Hepatocyte (in vitro differentiated cells): ENCODE results near the gene CP. TPM values are rescaled to one million over a fixed set of nuclear protein-coding genes. Genes with fewer than 3 reads are reported as not detected.

ENCODE experiments used
- DNase-seq: peaks from one replicate; pipeline ENCODE4 v3.0.0-alpha.2; 2016; ENCODE audit warnings: low spot score
- H2AFZ ChIP-seq: fragments of 200-600 bp; sonication (generic); 2 replicates; pipeline ENCODE4 v1.6.0; 2016; ENCODE audit warnings: antibody characterized with exemption, mild to moderate bottlenecking
- H3K27ac ChIP-seq: fragments of 200-600 bp; sonication (generic); 2 replicates; pipeline ENCODE4 v1.5.1; 2016; ENCODE audit warnings: mild to moderate bottlenecking
- H3K27me3 ChIP-seq: fragments of 200-600 bp; sonication (generic); 2 replicates; pipeline ENCODE4 v1.6.1; 2016
- H3K36me3 ChIP-seq: fragments of 200-600 bp; sonication (generic); replicated peaks from 2 replicates; pipeline ENCODE4 v1.5.1; 2016; ENCODE audit warnings: low read depth; ENCODE audit not compliant: insufficient read depth
- H3K4me1 ChIP-seq: fragments of 200-600 bp; sonication (generic); 2 replicates; pipeline ENCODE4 v1.5.1; 2016; ENCODE audit warnings: mild to moderate bottlenecking, moderate library complexity; ENCODE audit not compliant: insufficient read depth
- H3K4me2 ChIP-seq: fragments of 200-600 bp; sonication (generic); 2 replicates; pipeline ENCODE4 v1.6.0; 2016
- H3K4me3 ChIP-seq: fragments of 200-600 bp; sonication (generic); 2 replicates; pipeline ENCODE4 v1.5.1; 2016; ENCODE audit warnings: mild to moderate bottlenecking
- H3K79me2 ChIP-seq: fragments of 200-600 bp; sonication (generic); 2 replicates; pipeline ENCODE4 v1.6.0; 2017; ENCODE audit warnings: mild to moderate bottlenecking
- H3K9me2 ChIP-seq: fragments of 200-600 bp; sonication (generic); replicated peaks from 2 replicates; pipeline ENCODE4 v1.6.0; 2017; ENCODE audit warnings: mild to moderate bottlenecking; ENCODE audit not compliant: insufficient read depth
- H3K9me3 ChIP-seq: fragments of 200-600 bp; sonication (generic); 2 replicates; pipeline ENCODE4 v1.5.1; 2016; ENCODE audit warnings: low read depth, mild to moderate bottlenecking
- H4K20me1 ChIP-seq: fragments of 200-600 bp; sonication (generic); 2 replicates; pipeline ENCODE4 v1.6.0; 2016; ENCODE audit warnings: mild to moderate bottlenecking; ENCODE audit not compliant: insufficient read depth, poor library complexity, severe bottlenecking
- CTCF ChIP-seq: fragments of 200-600 bp; sonication (generic); IDR thresholded peaks from 2 replicates; pipeline ENCODE4 v1.5.1; 2016; ENCODE audit warnings: antibody characterized with exemption, mild to moderate bottlenecking; ENCODE audit not compliant: poor library complexity
- EZH2 ChIP-seq: fragments of 200-600 bp; sonication (generic); IDR thresholded peaks from 2 replicates; pipeline ENCODE4 v1.6.1; 2016; ENCODE audit warnings: antibody characterized with exemption, mild to moderate bottlenecking, borderline replicate concordance
- EZH2phosphoT487 ChIP-seq: fragments of 200-600 bp; sonication (generic); IDR thresholded peaks from one replicate; pipeline ENCODE4 v1.6.1; 2018; ENCODE audit warnings: antibody characterized with exemption, mild to moderate bottlenecking, low read depth, moderate library complexity; ENCODE audit not compliant: unreplicated experiment, severe bottlenecking
- WGBS: methylation state at CpG from one replicate; pipeline ENCODE4 v1.1.6; 2016; ENCODE audit warnings: low lambda C conversion rate; ENCODE audit errors: missing lambda C conversion rate; 5-methylcytosine and 5-hydroxymethylcytosine counted together
- polyA plus RNA-seq: library from polyadenylated mRNA; unstranded; fragments of >200 nt; fragmentation: Nextera tagmentation; extraction: Ambion mirVana; gene quantifications from 2 replicates; pipeline ENCODE4 v1.2.1, GENCODE V29; 2016
- total RNA-seq: library from RNA; depleted of rRNA; stranded (reverse); fragments of >200 nt; gene quantifications from 2 replicates; pipeline ENCODE4 v1.2.3, GENCODE V29; 2014

The CP gene
- total and polyA plus RNA-seq, 2 experiments from 2014 or later, result 6.5 to 26.4 TPM

GRCh38 chr3:149129326-149130205 is 92.1 kb downstream of the CP start, which contains the start of gene HPS3:
HPS3 (plus strand) TSS chr3:149129638; CDS start chr3:149129724, 86 bp downstream.
- peaks cover 44% of the 10 kb centered on the region for H3K79me2 ChIP-seq
- peak within 1 kb of the TSS; percentile 77 for H2AFZ ChIP-seq
- H4K20me1 ChIP-seq, result no peaks in the 10 kb centered on the region
- H3K36me3 ChIP-seq, result no peaks in the 10 kb centered on the region
- peak within 1 kb of the TSS; percentile 80 for H3K4me3 ChIP-seq
- H3K9me2 ChIP-seq, result no peaks in the 10 kb centered on the region
- peak within 1 kb of the TSS; percentile 91 for H3K27ac ChIP-seq
- H3K4me1 ChIP-seq, result peaks cover 18% of the 10 kb centered on the region
- DNase-seq, result peak; percentile 98
- peak within 1 kb of the TSS; percentile 82 for H3K4me2 ChIP-seq
- no peaks in the 10 kb centered on the region for H3K27me3 ChIP-seq
- TF ChIP-seq EZH2 (no peak), EZH2phosphoT487 (no peak), CTCF (no peak)
- WGBS, result under 1% methylated on average over 82 of the region's 84 CpGs
- no peaks in the 10 kb centered on the region for H3K9me3 ChIP-seq

- 60% methylated on average over 4 of the region's 4 CpGs for WGBS
- no peaks in the 10 kb centered on the region for H3K9me2 ChIP-seq
These were observed 92.8 kb downstream of the CP start for GRCh38 chr3:149128821-149129220.

GRCh38 chr3:149122721-149123578 is 98.7 kb downstream of the CP start:
- no peak overlapping the region for H2AFZ ChIP-seq
- no peak for DNase-seq
- TF ChIP-seq EZH2phosphoT487 (no peak), CTCF (no peak), EZH2 (no peak)
- H3K9me2 ChIP-seq, result no peaks in the 10 kb centered on the region
- H3K4me3 ChIP-seq, result no peak overlapping the region
- no peaks in the 10 kb centered on the region for H3K36me3 ChIP-seq
- H3K4me2 ChIP-seq, result no peak overlapping the region
- no peaks in the 10 kb centered on the region for H3K4me1 ChIP-seq
- H3K79me2 ChIP-seq, result no peaks in the 10 kb centered on the region
- no peaks in the 10 kb centered on the region for H4K20me1 ChIP-seq
- no peak overlapping the region for H3K27ac ChIP-seq
- 78% methylated on average over 4 of the region's 4 CpGs for WGBS
- H3K27me3 ChIP-seq, result no peaks in the 10 kb centered on the region
- no peaks in the 10 kb centered on the region for H3K9me3 ChIP-seq

More at GRCh38 chr3:149128821-149129220, 92.8 kb downstream of the CP start:
- peak overlapping the region; percentile 61 for H3K27ac ChIP-seq
- peaks cover 18% of the 10 kb centered on the region for H3K4me1 ChIP-seq
- peak overlapping the region; percentile 82 for H3K4me2 ChIP-seq
- no peak for DNase-seq
- H4K20me1 ChIP-seq, result no peaks in the 10 kb centered on the region
- no peak for TF ChIP-seq CTCF
- no peak for TF ChIP-seq EZH2
- TF ChIP-seq EZH2phosphoT487, result no peak
- no peaks in the 10 kb centered on the region for H3K9me3 ChIP-seq
- no peaks in the 10 kb centered on the region for H3K27me3 ChIP-seq
- peaks cover 36% of the 10 kb centered on the region for H3K79me2 ChIP-seq
- H3K4me3 ChIP-seq, result peak overlapping the region; percentile 80
- no peaks in the 10 kb centered on the region for H3K36me3 ChIP-seq
- peak overlapping the region; percentile 69 for H2AFZ ChIP-seq

Other genes starting within 250 kb of the CP start
- 50.3 and 51.8 TPM in 2 replicates for gene GYG1, start 230.3 kb downstream of the CP start, total RNA-seq
- 26.2 and 27.5 TPM in 2 replicates for gene GYG1, start 230.3 kb downstream of the CP start, polyA plus RNA-seq
- 21.5 and 29.4 TPM in 2 replicates for gene HLTF, start 135.3 kb downstream of the CP start, total RNA-seq
- gene HLTF, start 135.3 kb downstream of the CP start, polyA plus RNA-seq, result 14.9 and 15.9 TPM in 2 replicates
- 17.6 and 24.2 TPM in 2 replicates for gene HPS3, start 92.2 kb downstream of the CP start, total RNA-seq
- gene HPS3, start 92.2 kb downstream of the CP start, polyA plus RNA-seq, result 14.1 and 14.2 TPM in 2 replicates
- 1.7 and 3.7 TPM in 2 replicates for gene TM4SF18, start 111.8 kb upstream of the CP start, total RNA-seq
- gene TM4SF18, start 111.8 kb upstream of the CP start, polyA plus RNA-seq, result 1.5 and 2.1 TPM in 2 replicates
- gene TM4SF1, start 155.8 kb upstream of the CP start, total RNA-seq, result 164 and 166 TPM in 2 replicates
- 179 and 194 TPM in 2 replicates for gene TM4SF1, start 155.8 kb upstream of the CP start, polyA plus RNA-seq